ENCODE data around the gene FGF10.

The FGF10 gene

DNA sequence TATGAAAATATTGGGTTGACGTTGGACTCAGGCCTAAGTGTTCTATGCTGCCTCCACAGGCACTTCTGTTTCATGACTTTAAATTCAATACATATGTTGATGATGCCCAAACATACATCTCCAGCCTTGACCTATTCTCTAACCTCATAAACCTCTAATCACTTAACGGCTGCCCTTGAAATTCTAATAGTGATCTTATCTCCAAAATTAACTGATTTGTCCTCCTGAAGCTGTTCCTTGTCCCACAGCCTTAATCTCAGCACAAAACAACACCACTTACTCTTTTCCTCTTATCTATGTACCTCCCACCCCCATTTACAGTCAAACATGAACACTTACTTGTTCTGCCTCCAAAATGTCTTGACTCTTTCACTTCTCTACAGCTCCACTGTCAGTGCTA lies 43.3 kb downstream of the FGF10 start:
- no peak for DNase-seq

DNA sequence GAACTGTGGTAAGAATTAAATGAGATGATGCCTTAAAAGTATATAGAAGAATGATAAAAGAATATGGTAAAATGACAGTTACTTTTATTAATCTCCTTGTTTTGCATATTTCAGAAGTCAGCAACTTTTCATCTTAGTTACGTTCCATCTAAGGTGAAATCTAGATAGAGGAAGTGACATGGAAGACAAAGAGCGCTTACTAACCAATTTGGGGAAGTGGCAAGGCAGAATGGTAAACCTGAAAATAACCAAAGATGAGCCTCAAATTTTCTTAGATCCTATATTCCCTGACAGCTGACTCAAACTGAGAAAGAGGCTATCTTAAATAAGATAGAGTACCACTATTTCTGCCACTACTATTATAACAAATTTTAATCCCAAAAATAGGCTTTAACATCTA lies 52.5 kb downstream of the FGF10 start:
- DNase-seq, result no peak

DNA sequence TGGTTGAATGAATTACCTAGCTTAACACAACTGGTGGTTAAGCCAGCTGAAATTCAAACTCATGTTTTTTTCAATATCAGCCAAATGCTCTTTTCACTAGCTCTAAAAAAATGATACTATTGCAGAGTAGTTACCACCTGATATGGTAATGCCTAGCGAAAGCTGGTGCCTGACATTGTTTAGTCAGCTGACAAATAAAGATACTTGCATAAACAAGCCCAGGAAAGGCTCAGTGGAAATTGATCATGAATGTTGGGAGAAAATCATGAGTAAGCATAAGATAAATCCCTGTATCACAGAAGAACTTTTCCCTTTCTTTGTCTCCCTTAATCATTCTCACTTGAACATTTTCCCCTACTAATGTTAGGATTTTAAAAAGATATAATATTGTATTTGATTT lies 54.6 kb downstream of the FGF10 start:
- DNase-seq, result no peak

DNA sequence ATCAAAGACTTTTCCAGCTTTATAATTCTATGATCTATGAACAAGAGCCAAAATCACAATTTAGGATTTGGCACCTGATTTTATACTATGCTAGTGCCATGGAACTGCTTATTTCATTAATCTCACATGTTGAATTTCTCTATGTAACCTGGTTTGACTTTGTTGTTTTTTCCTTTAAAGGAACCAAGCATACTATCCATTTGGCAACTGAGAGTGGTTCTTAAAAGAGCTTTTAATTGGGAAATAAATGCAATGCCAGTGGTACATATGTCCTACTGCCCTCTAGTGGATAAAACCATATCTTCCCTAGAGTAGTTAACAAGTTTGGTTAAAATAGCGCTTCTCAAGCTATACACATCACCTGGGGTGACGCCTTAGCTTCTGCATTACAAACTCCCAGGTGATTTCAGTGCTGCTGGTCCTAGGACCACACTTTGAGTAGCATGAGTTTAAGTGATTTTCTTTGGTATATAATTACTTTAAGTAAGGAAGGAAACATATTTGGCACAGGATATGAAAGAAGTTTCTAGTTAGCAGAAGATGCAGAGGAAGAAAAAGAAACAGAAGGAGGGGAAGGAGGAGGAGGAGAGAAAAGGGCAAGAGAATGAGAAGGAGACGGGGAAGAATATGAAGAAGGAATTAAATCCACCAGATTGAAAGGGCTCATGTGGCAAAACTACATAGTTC lies 56.8 kb downstream of the FGF10 start:
- DNase-seq, result peak; percentile 53 to 78

DNA sequence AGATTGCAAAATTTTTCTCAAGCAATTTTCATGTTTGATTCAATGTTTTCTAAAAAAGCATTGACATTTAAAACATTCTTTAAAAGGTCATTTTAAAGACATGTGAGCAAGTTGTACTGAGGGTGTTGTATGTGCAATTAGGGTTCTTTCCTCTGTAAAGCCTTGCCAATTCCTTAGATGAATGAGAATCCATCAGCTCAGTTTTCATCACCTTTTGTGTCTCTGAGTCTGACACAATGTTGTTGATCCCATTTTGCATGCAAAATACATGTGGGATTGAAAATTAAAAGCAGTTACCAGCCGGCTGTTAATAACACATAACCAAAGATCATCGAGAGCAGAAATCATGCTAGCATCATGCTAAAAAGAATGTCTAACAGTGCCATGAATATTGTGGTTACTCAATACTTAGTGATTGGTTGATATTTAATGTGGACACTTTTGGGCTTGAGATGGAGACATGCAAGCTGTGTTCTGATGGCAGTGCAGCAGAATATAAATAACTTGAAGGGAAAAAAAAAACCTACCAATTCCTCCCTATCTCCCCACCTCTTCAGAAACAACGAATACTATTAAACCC lies 57.7 kb downstream of the FGF10 start:
- DNase-seq, result no peak

DNA sequence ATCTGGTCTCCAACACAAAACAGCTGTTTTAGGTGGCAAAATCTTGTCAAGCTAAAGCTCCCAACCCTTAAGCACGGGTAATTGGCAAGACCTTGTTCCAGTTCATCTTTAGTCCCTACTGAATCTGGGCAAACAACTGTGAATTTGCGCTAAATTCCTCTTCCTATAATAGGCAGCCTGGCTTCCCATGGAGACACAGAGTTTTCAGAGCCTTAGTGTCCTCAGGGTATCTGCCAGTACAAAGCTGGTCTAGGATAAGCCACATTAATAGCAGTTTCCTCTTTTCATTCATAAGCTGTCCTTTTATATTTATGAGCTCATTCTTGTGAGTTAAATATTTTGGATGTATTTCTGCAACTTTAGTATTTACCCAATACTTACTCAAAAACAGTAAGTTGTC lies 59.5 kb downstream of the FGF10 start:
- peak in 1 of 2 experiments; percentile 39 for DNase-seq

DNA sequence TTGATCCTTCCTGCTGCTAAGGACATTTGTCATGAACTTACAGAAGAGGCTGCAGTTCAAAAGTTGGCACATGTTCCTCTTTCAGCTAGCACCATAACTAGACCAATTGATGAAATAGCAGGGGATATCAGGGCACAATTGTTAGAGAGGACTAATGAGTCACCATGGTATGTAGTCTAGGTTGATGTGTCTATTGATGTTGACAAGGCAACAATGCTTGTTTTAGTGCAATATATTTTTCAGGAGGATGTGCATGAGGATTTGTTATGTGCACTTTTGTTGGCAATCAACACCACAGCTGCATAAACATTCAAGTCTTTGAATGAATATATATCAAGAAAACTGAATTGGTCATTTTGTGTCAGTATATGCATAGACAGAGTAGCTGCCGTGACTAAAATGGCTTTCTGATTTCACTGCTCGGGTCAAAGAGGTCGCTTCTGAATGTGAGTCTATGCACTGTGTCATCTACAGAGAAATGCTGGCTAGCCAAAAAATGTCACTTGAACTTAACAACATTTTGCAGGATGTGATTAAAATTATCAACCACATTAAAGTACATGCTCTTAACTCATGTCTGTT lies 68.0 kb downstream of the FGF10 start:
- no peak for DNase-seq

DNA sequence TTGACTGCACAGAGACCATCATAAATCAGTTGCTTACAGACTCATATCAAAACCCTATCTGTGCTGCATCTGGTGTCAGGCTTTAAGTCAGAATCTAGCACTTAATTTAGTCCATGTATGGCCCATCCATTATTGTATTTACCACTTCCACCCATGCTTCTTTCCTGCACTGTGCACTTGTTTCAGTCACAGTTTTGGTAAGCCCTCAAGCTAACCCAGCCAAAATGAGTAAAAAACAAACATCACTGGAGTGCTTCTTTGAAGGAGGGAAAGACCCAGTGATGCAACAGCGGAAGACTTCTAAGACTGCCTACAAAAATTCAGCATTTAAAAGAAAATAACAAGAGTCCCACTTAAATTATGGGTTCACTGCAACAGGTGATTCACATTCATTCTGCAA lies 69.0 kb downstream of the FGF10 start:
- DNase-seq, result no peak

DNA sequence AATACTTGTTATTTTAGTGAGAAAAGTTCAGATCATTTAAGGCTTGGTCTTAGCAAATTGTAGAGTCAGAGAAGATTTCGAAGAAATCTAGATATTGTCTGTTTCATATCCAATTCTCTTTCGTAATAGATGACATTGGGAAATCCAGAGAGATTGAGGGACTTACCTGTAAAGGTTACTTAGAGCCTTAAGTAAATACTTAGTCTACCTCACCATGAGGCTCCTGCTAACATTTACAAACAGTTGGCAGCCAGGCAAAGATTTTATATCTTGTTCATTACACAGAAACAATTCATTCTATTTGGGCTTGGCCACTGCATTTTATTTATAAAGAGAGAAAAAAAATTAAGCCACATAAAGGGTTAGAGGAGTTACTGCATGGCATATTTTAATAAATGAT lies 70.3 kb downstream of the FGF10 start:
- DNase-seq, result no peak

DNA sequence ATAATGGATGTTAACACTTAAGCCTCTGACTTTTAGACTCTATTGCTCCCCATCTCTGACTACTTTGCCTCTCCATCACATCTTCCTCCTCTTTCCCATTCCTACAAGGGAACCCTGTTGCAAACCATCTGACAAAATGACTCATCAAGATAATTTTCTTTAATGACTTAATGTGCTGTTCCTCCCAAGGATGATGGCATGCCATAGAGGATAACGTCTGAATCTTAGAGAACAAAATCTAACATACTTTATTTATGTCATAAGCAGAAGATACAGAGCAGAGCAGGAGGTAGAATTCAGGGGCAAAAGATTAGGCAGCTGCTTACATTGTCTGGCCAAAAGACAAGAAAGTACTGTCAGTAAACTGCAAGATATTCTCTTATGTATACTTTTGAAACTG lies 76.8 kb downstream of the FGF10 start:
- DNase-seq, result no peak

DNA sequence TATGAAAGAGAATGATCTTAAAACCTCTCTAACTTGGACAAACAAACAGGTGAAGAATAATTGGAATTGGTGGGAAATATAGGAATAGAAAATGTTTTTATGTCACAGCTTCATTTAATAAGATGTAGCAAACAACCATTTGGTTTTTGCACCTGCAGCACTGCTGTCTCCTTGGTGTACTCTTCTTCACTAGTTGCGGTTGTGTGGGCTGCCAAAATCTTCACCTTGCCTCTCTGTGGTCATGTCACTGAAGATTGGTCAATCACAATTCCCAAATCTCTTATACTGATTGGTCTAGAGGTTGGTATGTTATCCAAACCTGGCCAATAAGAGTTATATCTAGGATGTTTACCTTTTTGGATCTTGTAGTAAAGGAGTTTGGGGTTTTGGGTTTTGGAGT lies 88.7 kb downstream of the FGF10 start:
- no peak for DNase-seq

DNA sequence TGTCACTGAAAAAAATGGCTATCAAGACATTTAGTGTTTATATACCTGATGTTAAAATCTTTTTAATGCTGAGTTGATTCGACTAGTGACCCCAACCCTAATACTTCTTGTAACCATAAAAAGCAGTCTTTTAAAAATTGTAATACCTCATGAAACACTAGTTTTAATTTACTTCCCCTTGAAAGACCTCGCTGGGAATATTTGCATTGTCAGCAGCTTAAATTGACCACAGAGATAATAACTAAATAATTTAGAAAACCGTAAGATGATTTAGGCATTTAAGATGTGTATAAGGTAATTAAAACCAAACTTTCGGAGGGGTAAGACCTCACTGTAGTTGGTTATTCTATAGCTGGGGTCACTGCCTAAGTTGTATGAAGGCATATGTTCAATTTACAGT lies 89.8 kb downstream of the FGF10 start:
- DNase-seq, result no peak

DNA sequence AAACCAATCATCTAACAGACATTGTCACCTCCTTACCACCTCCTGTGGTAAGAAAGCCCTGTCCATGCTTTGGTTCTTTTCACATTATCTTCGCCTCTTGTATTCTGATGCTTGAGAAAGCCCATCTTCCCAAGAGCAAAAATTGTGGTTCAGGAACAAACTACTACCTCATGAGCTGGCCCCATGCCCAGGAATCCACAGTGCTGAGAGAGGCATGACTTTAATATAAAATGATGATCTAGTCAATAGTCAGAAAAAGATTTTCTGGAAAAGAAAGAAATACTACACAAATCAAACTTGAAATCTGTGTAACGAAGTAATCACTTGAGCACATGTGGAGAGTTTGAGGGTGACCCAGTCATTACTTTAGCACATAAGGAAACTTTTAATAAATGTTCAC lies 94.7 kb downstream of the FGF10 start:
- DNase-seq, result peak in 1 of 2 experiments; percentile 33

DNA sequence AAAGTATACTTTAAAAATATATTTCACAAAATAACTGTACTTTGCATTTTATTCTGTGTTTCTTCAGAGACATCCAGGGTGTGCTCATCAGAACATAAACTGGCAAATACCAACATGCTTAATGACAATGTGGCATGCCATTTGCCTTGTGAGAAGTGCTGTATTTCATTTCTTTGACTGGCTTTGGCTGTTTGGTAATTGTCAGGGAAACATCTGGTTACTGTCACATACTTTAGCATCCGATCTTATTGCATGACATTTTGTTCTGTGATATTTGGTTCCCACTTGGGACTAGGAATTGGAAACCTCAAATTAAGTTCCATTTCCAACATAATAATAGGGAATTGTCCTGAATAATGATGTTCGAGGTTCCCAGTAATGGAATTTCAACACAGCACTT lies 96.5 kb downstream of the FGF10 start:
- DNase-seq, result no peak

DNA sequence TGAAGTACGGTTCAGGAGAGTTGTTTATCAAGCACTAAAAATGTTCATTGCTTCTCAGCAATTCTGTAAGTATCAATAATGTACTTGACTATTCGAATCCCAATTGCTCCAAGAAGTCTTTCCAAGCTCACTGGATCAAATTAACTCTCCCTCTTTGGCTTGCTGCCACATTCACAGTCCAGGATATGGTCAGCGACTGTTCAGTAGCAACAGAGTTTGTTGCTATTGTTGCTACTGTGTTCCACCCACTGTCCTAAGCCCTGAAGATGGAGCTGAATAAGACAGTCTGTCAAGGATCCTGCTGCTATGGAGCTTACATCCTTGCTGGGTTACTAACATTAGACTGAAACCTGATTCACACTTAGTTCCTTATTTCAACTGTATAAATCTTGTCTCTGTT lies 110.8 kb downstream of the FGF10 start:
- no peak for DNase-seq

DNA sequence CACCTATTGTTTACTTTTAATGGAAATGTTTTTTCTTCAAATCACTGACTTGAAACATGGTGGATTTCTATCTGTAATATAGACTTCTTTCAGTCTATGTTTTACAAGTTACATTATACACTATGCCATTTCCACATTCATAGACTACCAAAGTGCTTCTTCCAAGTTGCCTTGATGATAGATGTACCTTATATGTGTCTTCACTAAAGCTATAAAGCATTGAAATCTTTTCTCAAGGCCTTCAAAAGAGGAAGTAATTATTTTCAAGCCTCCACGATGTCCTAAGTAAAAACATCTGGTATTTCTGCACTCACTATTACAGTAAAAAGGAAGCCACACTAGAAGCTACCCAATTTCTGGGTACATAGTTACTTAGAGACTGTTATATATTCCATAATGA lies 113.3 kb downstream of the FGF10 start:
- no peak for DNase-seq

DNA sequence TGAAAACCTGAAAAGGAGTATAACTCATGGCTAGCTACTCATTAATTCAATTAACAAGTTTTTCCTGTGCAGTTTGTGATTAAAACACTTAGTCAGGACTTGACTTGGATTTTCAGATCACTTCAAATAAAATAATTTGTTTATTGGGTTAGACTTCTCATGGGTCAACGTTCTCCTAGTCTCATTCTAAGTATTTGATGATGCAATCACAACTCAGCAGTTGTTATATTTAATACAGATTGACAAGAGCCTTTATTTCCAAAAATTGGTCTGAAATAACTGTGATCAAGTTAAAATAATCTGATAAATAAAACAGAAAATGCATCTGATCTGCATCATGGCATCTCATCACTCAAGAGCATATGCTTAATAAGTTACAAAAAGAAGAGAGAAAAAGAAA lies 113.9 kb downstream of the FGF10 start:
- DNase-seq, result no peak

DNA sequence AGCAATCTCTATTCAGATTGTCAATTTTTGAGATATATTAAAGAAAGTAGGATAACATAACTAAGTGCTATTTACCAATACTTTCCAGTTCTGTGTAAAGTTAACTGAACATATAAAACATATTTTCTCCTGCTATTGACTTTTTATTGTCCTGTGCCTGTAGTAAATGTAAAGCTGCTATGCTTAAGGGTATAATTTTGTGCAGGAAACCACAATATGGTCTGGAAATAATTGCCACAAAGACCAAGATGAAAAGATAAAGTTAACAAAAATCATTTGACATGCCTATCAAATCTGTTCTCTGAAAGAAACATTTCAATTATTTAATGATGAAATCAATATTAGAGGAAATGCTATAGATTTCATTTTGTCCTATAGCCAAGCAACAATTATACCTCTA lies 121.3 kb downstream of the FGF10 start:
- DNase-seq, result no peak

DNA sequence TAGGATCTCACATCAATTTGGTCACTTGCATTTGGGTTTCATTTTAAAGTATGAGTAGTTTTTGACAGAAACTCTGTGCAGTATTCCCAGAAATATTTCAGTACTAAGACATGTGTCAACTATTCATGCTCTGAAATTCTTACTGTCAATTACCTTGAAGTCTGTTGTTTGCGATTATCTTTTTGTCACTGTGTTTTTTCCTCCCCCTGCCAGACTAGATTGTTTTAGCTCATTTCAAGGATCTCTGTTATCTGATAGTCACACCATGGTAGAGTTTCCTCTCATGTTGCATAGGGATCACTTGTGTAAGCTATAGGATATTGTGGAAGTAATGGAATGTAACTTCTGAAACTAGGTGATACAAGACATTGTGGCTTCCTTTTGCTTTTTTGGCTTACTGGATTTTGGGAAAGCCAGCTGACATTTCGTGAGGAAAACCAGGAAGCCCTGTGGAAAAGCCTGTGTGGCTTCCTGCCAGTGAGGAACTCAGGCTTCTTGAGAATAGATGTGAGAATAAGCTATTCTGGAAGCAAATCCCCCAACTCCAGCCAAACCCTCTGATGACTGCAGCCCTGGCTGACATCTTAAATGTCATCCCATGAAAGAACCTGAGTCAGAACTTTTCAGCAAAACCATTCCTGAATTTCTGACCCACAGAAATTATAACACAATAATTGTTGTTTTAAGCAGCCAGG lies 122.2 kb downstream of the FGF10 start:
- no peak for DNase-seq

DNA sequence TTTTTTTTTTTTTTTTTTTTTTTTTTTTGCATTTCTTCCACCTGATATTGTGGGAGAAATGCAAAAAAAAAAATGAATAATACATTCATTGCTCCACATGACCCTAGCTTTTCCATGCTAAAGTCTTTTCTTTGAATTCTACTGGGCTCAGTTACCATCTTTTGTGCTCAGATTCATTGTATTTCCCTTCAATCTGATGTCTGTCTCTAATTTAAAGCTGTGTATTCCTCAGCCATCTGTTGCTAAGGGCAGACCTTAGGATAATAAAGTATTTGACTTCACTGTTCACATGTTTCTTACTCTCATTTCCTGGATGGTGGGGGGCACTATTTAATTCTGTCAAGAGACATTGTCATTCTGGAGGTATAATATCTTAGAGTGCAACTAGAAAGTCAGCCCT lies 123.5 kb downstream of the FGF10 start:
- DNase-seq, result no peak

DNA sequence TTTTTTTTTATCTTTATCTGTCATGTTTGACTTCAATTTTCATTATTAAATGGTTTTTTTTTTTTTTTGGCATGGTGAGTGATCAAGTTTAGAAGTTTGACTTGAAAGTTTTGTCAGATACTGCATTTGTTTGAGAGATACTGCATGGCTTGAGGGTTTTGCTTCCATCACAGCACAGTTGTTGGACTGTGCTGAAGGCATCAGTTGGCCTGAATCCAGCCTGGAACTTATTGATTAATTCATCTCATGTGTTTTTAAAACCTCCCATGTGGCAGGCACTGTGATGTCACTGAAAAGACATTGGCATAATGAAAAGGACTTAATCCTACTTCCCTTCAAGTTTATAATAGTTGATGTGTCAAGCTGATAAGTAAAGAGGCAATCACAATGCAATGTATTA lies 128.4 kb downstream of the FGF10 start:
- DNase-seq, result no peak

DNA sequence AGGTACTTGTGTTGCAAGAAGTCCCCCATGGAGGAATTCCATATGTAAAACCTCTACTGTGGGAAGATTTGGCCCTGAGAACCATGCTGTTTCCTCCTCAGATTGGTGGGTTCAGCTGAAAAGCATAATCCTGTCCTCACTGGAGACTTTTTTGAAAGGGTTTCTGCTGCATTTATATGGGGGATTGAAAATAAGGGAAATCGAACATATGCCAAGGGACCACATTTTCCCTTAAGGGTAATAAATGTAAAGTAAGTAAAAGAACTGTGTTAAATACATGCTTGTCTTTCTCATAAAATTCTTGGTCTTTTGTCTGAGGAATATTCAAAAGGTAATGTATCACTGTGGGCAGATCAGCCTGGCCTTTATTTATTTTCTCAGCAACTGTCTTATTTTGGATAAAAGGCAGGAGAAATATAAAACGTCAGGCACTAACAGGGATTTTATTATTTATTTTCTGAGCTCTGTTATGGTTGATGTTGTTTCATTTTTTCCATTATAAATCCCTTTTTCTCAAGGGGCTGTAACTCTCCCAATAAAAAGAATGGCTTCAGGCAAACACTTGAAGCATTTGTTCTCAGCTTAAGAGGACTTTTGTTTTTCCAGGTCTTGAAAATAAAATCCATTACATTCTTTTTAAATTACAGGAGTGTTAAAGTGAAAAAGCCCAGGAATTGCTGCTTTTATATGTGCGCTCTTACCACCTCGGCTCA lies 131.4 kb downstream of the FGF10 start:
- DNase-seq, result no peak

DNA sequence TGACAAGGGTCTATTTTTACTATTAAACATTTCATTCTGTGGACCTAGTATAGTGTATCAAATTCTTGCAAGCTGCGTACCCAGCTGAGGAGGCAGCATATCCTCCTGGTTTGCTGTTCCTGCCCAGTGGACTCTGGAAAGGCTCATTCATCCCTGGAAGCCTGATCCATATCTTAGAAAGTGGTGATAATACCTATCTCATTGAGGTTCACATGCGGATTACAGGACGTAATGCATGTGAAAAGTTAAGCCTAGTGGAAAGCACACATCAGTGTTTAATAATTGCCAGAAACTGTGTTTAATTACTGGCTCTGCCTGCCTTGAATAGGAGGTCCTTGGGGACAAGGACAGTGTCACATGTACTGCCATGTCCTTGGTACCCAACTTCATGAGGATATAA lies 132.0 kb downstream of the FGF10 start:
- no peak for DNase-seq

All from NCI-H446 (cell line).